K562 (cell line): ENCODE data around the gene SPIB. TPM values are rescaled to one million over a fixed set of nuclear protein-coding genes. Genes with fewer than 3 reads are reported as not detected.

Experiments
- CEBPB ChIP-seq: fragments of 450-650 bp; IDR thresholded peaks from 2 replicates; pipeline ENCODE4 v1.6.1; 2016; ENCODE audit warnings: missing genetic modification characterization, missing compliant biosample characterization
- ESRRA ChIP-seq: fragments of 450-650 bp; IDR thresholded peaks from 2 replicates; pipeline ENCODE4 v1.6.1; 2014; ENCODE audit warnings: low read depth, mild to moderate bottlenecking, moderate library complexity, borderline replicate concordance
- ESRRB ChIP-seq: fragments of 250-450 bp; sonication (Bioruptor Pico); IDR thresholded peaks from 2 replicates; pipeline ENCODE4 v1.5.0; 2020; ENCODE audit warnings: mild to moderate bottlenecking, moderate library complexity, borderline replicate concordance
- ETS2 ChIP-seq: IDR thresholded peaks from 2 replicates; pipeline ENCODE4 v1.6.1; 2016; ENCODE audit warnings: borderline replicate concordance, missing genetic modification characterization, mild to moderate bottlenecking, moderate library complexity, missing compliant biosample characterization; ENCODE audit not compliant: poor library complexity, severe bottlenecking
- FIP1L1 ChIP-seq: fragments of 200-400 bp; formaldehyde crosslinking; IDR thresholded peaks from 2 replicates; pipeline ENCODE4 v1.6.1; 2018; ENCODE audit warnings: mild to moderate bottlenecking, low read depth, low read length; ENCODE audit not compliant: poor library complexity, severe bottlenecking
- FOXA3 ChIP-seq, 2 experiments: fragments of 450-650 bp in 1 of 2; sonication (generic) in 1 of 2; formaldehyde crosslinking; IDR thresholded peaks in 1 of 2; conservative IDR thresholded peaks in 1 of 2; 2 replicates each; pipeline versions ENCODE4 v1.4.0 to v1.8.0; 2020 to 2022; ENCODE audit warnings: mild to moderate bottlenecking in 2 of 2, missing genetic modification reagents in 1 of 2
- FOXP4 ChIP-seq: sonication (generic); formaldehyde crosslinking; IDR thresholded peaks from 2 replicates; pipeline ENCODE4 v1.8.0; 2022; ENCODE audit warnings: mild to moderate bottlenecking, missing genetic modification reagents, borderline replicate concordance
- GTF3C2 ChIP-seq: IDR thresholded peaks from 3 replicates; pipeline ENCODE4 v1.6.1; 2011; ENCODE audit warnings: borderline replicate concordance, mild to moderate bottlenecking, moderate library complexity; ENCODE audit not compliant: insufficient read length; ENCODE audit errors: extremely low read depth
- MAFG ChIP-seq: fragments of 450-650 bp; conservative IDR thresholded peaks from 2 replicates; pipeline ENCODE4 v1.6.1; 2016; ENCODE audit warnings: missing genetic modification characterization, missing compliant biosample characterization
- MED1 ChIP-seq: sonication (generic); formaldehyde crosslinking; IDR thresholded peaks from 2 replicates; pipeline ENCODE4 v1.8.1; 2023; ENCODE audit warnings: missing genetic modification reagents, borderline replicate concordance
- MITF ChIP-seq: IDR thresholded peaks from 2 replicates; pipeline ENCODE4 v1.6.1; 2014; ENCODE audit warnings: antibody characterized with exemption
- NCOA4 ChIP-seq: fragments of 450-650 bp; IDR thresholded peaks from 2 replicates; pipeline ENCODE4 v1.6.1; 2018; ENCODE audit warnings: mild to moderate bottlenecking; ENCODE audit not compliant: partially characterized antibody
- NR4A1 ChIP-seq, 2 experiments: fragments of 250-450 bp in 1 of 2; fragments of 450-650 bp in 1 of 2; sonication (Bioruptor Pico) in 1 of 2; IDR thresholded peaks; 2 replicates each; pipeline versions ENCODE4 v1.4.0 to v1.6.1; 2016 to 2020; ENCODE audit warnings: mild to moderate bottlenecking in 2 of 2, missing compliant biosample characterization in 1 of 2, missing genetic modification characterization in 1 of 2, moderate library complexity in 1 of 2
- RBM39 ChIP-seq: fragments of 200-400 bp; formaldehyde crosslinking; optimal IDR thresholded peaks from 2 replicates; pipeline ENCODE3; 2018; ENCODE audit warnings: low read depth, low read length
- SAFB2 ChIP-seq: fragments of 200-400 bp; formaldehyde crosslinking; IDR thresholded peaks from 2 replicates; pipeline ENCODE4 v1.6.1; 2018; ENCODE audit warnings: borderline replicate concordance, low read length, low read depth, moderate library complexity; ENCODE audit not compliant: severe bottlenecking
- TEAD1 ChIP-seq, 2 experiments: fragments of 450-650 bp in 1 of 2; sonication (generic) in 1 of 2; formaldehyde crosslinking; IDR thresholded peaks; 2 replicates each; pipeline versions ENCODE4 v1.4.0 to v1.8.0; 2020 to 2022; ENCODE audit warnings: mild to moderate bottlenecking in 2 of 2, missing genetic modification reagents in 1 of 2
- XRCC5 ChIP-seq: fragments of 200-400 bp; formaldehyde crosslinking; IDR thresholded peaks from 2 replicates; pipeline ENCODE4 v1.6.1; 2017; ENCODE audit warnings: low read depth, mild to moderate bottlenecking, low read length
- ZNF133 ChIP-seq: fragments of 250-450 bp; sonication (Bioruptor Pico); IDR thresholded peaks from 2 replicates; pipeline ENCODE4 v1.4.0; 2020; ENCODE audit warnings: mild to moderate bottlenecking
- ZNF780A ChIP-seq: fragments of 250-450 bp; sonication (Bioruptor Pico); IDR thresholded peaks from 2 replicates; pipeline ENCODE4 v1.5.0; 2021; ENCODE audit warnings: mild to moderate bottlenecking
- polyA plus RNA-seq, 8 experiments: library from polyadenylated mRNA; depleted of rRNA in 4 of 8; stranded (reverse) in 5 of 8; unstranded in 3 of 8; fragments of >200 nt; fragmentation: Nextera tagmentation in 2 of 8; fragmentation: Illumina TruSeq in 1 of 8; extraction: Ambion mirVana in 2 of 8; extraction: Trizol in 1 of 8; gene quantifications; 2 replicates each; pipeline versions ENCODE4 v1.2.1 to v1.2.3, GENCODE V29; 2011 to 2014; ENCODE audit warnings: inconsistent platforms in 1 of 8, missing spikeins in 1 of 8
- total RNA-seq, 7 experiments: library from RNA; depleted of rRNA in 6 of 7; stranded (reverse); fragments of >200 nt in 6 of 7; fragmentation: Illumina TruSeq in 2 of 7; extraction: Trizol in 2 of 7; gene quantifications; 2 replicates each; pipeline versions ENCODE4 v1.2.1 to v1.2.3, GENCODE V29; 2011 to 2021; ENCODE audit warnings: low replicate concordance in 1 of 7
- TF ChIP-seq, protein P1 (sequence below): fragments of 250-450 bp; sonication (Bioruptor Pico); IDR thresholded peaks from 2 replicates; pipeline ENCODE4 v1.8.0; 2021; ENCODE audit warnings: moderate library complexity, mild to moderate bottlenecking, inconsistent platforms

Gene SPIB
- total and polyA plus RNA-seq, 9 of the 15 experiments (the other 6 are each of a cell fraction or from before 2014, with no cell fraction given), result 0.06 to 1.0 (median 0.43) TPM; not detected in 1

- TF ChIP-seq NR4A1 (CRISPR knock-in tag; IDR thresholded peaks at IDR 0.05), result no peak
- TF ChIP-seq NR4A1 (tag; IDR thresholded peaks at IDR 0.05), result no peak
- TF ChIP-seq ZNF133, result no peak
- no peak for TF ChIP-seq MAFG (tag)
- no peak for TF ChIP-seq MED1 (CRISPR knock-in tag)
- peak; percentile 42 for TF ChIP-seq FIP1L1
- TF ChIP-seq ESRRB, result no peak
- TF ChIP-seq ESRRA, result no peak
- no peak for TF ChIP-seq ZNF780A (CRISPR knock-in tag)
- TF ChIP-seq FOXA3 (CRISPR knock-in tag; conservative IDR thresholded peaks at IDR 0.05 in 1 of 2, IDR thresholded peaks at IDR 0.05 in 1 of 2), result no peak
- TF ChIP-seq MITF, result no peak
- no peak for TF ChIP-seq SAFB2
- TF ChIP-seq GTF3C2, result no peak
- TF ChIP-seq, protein P1, sequence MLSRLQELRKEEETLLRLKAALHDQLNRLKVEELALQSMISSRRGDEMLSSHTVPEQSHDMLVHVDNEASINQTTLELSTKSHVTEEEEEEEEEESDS (CRISPR knock-in tag), result no peak
- TF ChIP-seq RBM39, result no peak
- no peak for TF ChIP-seq CEBPB (tag)
- TF ChIP-seq XRCC5, result no peak
- no peak for TF ChIP-seq ETS2 (tag)
- TF ChIP-seq TEAD1 (CRISPR knock-in tag; IDR thresholded peaks at IDR 0.05), result peak in 1 of 2 experiments; percentile 77; a peak in 1 of 4 replicates
- no peak for TF ChIP-seq NCOA4
- no peak for TF ChIP-seq FOXP4
Measured at GRCh38 chr19:50431343-50432220, 12.8 kb downstream of the SPIB start (continued).
